GM12801 (cell line): ENCODE data around the gene EFS.

Experiments
- TF ChIP-seq, protein P1 (sequence below): IDR thresholded peaks from one replicate; pipeline ENCODE4 v1.5.1; 2011; ENCODE audit warnings: control low read depth; ENCODE audit not compliant: insufficient read length; ENCODE audit errors: extremely low read depth

The EFS gene

DNA sequence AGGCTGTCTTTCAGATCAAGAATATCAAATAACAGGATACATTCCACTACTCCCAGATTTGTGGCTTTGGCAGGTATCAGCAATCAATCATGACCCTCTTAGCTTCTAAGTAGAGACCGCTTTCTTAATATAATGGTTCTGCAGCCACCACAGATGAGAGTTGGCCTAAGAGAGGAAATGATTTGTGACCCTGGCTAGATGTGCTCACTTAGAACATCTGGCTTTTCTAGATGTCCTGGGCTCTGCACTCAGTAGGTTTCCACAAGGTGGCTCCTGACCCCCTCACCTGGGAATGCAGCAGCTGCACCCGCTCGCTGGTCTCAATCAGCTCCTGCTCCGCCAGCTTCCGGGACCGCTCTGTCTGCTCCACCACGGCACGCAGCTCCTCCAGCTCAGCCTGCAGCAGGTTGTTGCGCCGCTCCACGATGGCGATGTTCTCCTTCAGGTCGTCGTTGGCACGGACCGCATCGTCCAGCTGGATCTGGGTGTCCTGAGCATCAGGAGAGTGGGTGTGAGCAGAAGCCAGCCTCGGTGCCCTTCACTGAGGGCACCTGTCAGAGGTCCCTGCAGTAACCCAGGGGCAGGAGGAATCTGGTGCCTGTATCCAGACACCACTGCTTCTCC, 20.8 kb upstream of the EFS start:
- TF ChIP-seq, protein P1, sequence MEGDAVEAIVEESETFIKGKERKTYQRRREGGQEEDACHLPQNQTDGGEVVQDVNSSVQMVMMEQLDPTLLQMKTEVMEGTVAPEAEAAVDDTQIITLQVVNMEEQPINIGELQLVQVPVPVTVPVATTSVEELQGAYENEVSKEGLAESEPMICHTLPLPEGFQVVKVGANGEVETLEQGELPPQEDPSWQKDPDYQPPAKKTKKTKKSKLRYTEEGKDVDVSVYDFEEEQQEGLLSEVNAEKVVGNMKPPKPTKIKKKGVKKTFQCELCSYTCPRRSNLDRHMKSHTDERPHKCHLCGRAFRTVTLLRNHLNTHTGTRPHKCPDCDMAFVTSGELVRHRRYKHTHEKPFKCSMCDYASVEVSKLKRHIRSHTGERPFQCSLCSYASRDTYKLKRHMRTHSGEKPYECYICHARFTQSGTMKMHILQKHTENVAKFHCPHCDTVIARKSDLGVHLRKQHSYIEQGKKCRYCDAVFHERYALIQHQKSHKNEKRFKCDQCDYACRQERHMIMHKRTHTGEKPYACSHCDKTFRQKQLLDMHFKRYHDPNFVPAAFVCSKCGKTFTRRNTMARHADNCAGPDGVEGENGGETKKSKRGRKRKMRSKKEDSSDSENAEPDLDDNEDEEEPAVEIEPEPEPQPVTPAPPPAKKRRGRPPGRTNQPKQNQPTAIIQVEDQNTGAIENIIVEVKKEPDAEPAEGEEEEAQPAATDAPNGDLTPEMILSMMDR: no peak

DNA sequence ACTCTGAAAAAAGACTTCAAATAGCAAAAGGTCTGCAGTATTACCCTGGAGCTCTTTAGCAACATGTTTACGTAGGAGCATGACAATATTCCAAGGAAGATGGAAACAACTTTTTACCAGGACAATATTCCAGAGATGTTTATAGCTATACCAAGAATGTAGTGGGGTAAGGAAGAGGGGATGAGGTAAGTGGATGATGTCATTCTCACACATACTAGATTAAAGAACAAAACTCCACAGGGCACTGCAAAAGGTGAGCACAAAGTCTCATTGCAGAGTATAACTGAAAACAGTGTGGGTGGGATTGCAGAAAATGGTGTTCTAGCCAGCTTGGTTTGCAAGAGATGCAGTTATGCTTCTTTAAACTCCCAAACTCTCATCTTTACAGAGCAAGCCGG, 20.3 kb upstream of the EFS start:
- TF ChIP-seq, protein P1: no peak

DNA sequence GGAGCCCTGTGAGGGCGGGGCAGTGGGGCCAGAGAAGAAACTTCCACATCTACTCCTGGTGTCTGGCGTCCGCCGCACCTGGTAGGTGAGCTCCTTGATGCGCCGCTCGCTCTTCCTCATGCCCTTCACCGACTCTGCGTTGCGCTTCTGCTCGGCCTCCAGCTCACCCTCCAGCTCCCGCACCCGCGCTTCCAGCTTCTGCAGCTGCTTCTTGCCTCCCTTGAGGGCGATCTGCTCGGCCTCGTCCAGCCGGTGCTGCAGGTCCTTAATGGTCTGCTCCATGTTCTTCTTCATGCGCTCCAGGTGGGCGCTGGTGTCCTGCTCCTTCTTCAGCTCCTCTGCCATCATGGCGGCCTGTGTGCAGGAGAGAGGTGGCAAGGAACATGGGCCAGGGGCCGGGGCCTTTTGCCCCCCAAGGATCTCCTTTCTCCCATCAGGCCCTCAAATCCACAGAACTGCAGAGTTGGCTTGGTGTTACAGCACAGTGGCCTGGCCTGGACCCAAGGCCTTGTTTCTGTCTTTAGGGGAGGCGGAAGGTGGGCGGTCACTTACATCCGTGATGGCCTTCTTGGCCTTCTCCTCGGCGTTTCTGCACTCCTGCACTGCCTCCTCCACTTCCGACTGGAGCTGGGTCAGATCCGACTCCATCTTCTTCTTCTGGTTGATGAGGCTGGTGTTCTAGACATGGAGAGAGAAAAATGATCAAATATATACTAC, 19.6 kb upstream of the EFS start:
- TF ChIP-seq, protein P1: no peak

DNA sequence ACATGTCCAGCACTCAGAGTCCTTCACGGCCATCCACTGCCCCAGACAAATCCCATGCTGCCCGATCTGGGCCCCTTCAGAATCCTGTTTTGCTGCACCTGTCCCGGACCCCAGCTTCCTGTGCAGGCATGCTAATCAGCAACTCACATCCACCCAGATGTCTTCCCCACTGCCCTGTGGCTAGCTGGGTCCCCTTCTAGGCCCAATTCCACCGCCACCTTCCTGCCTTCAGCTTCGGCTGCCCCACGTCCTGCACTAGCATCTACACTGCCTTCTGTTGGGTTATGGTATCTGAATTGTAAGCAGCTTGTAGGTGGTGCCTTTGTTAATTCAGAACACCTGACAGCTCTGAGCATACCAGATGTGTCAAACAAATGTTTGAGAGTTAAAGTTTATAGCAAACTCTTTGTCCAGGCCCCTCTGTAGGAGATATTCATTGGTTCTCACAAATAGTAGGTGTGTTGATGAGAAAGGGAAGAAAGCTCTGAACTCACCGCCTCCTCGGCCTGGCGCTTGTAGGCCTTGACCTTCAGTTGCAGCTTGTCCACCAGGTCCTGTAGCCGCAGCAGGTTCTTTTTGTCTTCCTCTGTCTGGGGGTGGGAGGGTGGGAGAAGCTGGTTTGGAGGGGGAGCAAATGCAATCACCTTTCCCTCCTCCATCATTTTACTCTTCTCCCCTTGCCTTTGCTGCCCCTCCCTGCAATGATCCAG, 17.9 kb upstream of the EFS start:
- TF ChIP-seq, protein P1: no peak

DNA sequence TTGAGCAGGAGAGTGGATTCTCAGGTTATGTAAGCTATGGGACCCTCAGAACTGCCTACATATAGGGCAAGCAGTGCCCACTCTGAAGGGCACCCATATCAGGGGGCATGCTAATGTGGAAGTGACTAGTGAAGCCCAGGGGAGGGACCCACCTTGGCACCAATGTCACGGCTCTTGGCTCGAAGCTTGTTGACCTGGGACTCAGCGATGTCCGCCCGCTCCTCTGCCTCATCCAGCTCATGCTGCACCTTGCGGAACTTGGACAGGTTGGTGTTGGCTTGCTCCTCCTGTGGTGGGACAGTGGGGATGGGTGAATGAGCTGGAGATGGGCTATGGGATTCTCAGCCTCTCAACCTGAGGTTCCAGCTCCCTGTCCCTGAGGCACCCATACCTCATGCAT, 17.3 kb upstream of the EFS start:
- TF ChIP-seq, protein P1: no peak

DNA sequence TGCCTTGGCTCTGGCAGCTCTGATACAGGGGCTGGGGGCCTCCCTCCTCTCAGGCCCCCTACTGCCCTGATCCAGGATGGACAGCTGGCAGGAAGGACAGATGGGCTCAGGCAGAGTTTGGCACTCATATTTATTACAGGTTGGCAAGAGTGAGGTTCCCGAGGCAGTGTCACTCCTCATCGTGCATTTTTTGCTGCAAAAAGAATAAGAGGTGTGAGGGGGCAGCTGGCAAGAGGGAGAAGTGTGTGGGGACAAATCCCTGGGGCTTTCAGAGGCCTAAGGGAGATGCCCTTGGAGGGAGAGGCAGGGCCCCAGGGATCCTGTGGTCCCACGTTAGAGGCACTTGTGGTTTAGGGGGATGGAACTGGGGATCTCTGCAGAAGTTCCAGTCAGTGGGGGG, 16.9 kb upstream of the EFS start:
- TF ChIP-seq, protein P1: no peak

DNA sequence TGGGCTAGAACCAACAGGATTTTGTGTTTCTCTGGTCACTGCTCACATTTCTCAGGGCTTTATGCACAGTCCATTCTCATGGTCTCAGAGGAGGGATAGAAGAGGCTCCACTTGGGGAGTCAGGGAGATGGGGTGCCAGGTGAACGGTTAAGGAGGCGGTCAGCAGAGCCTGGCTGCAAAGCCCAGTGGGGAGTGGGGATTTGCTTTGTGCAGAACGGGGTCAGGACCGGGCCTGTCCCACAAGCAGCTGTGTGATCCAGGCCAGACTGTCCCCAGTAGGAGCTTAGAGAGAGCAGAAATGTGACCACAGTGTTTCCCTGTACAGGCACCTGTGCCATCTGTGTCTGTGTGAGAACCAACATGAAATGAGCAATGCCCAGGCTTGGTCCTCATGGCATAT, 16.0 kb upstream of the EFS start:
- TF ChIP-seq, protein P1: no peak
